IMR-90 (cell line): ENCODE results near the gene ZSCAN12.

ENCODE experiments used
- CEBPB ChIP-seq: IDR thresholded peaks from 2 replicates; pipeline ENCODE4 v1.6.1; 2012; ENCODE audit warnings: low read depth, low read length, improper control_type of control experiment
- CHD1 ChIP-seq: IDR thresholded peaks from 2 replicates; pipeline ENCODE4 v1.6.1; 2012; ENCODE audit warnings: low read depth, low read length, improper control_type of control experiment
- ELK1 ChIP-seq: fragments of 150-350 bp; IDR thresholded peaks from 2 replicates; pipeline ENCODE4 v1.6.1; 2016; ENCODE audit warnings: low read depth, mild to moderate bottlenecking, low read length, moderate library complexity, borderline replicate concordance
- FOS ChIP-seq: fragments of 150-350 bp; IDR thresholded peaks from 2 replicates; pipeline ENCODE4 v1.6.1; 2016; ENCODE audit warnings: low read depth, low read length
- MAZ ChIP-seq: IDR thresholded peaks from 2 replicates; pipeline ENCODE4 v1.6.1; 2012; ENCODE audit warnings: low read depth, mild to moderate bottlenecking, low read length, improper control_type of control experiment, moderate library complexity, borderline replicate concordance
- MXI1 ChIP-seq: IDR thresholded peaks from 2 replicates; pipeline ENCODE4 v1.6.1; 2012; ENCODE audit warnings: low read depth, mild to moderate bottlenecking, low read length, moderate library complexity, borderline replicate concordance
- NFE2L2 ChIP-seq: fragments of 150-350 bp; IDR thresholded peaks from 2 replicates; pipeline ENCODE4 v1.6.1; 2016; ENCODE audit warnings: low read depth, mild to moderate bottlenecking, low read length
- POLR2A ChIP-seq: IDR thresholded peaks from 2 replicates; pipeline ENCODE4 v1.6.1; 2012; ENCODE audit warnings: mild to moderate bottlenecking, low read depth, low read length
- RAD21 ChIP-seq: IDR thresholded peaks from 2 replicates; pipeline ENCODE4 v1.6.1; 2012; ENCODE audit warnings: low read length, improper control_type of control experiment
- RCOR1 ChIP-seq: IDR thresholded peaks from 2 replicates; pipeline ENCODE4 v1.6.1; 2012; ENCODE audit warnings: mild to moderate bottlenecking, low read length, improper control_type of control experiment; ENCODE audit not compliant: insufficient replicate concordance
- RFX5 ChIP-seq: IDR thresholded peaks from 2 replicates; pipeline ENCODE4 v1.8.0; 2012; ENCODE audit warnings: low read depth, mild to moderate bottlenecking, low read length, moderate library complexity
- SMC3 ChIP-seq: fragments of 150-350 bp; IDR thresholded peaks from 2 replicates; pipeline ENCODE4 v1.6.1; 2016; ENCODE audit warnings: low read depth, mild to moderate bottlenecking, antibody characterized with exemption, low read length, moderate library complexity
- USF2 ChIP-seq: fragments of 150-350 bp; IDR thresholded peaks from 2 replicates; pipeline ENCODE4 v1.6.1; 2017; ENCODE audit warnings: mild to moderate bottlenecking, antibody characterized with exemption, low read length, low read depth
- TF ChIP-seq, protein P1 (sequence below): conservative IDR thresholded peaks from 2 replicates; pipeline ENCODE4 v1.5.1; 2012; ENCODE audit warnings: mild to moderate bottlenecking, low read depth, low read length, improper control_type of control experiment

DNA sequence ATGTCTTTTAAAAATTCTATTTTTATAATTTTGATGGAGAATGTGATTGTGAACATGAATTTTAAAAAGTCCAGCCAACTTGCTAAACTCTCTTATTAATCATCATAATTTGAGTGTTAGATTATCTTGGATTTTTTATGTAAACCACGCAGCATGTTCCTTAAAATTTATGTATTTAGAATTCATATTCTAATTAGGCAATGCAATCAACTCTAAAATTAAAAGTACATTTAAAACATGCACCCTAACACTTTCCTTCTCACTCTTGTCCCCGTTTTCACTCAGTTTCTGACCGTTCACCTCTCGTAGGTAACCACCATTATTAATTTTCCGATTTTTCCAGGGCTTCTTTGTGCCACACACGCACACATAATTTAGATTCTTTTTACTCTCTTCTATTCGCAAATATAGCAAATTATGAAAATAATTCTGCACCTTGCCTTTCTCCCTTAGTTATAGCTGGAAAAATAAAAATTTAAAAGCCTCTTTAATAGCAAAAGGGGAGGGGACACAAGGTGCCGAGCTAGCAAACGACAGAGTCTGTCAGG is 50.1 kb downstream of the ZSCAN12 start:
- TF ChIP-seq SMC3: no peak
- no peak for TF ChIP-seq RFX5
- TF ChIP-seq CEBPB: no peak
- no peak for TF ChIP-seq ELK1
- no peak for TF ChIP-seq USF2
- no peak for TF ChIP-seq FOS
- TF ChIP-seq, protein P1, sequence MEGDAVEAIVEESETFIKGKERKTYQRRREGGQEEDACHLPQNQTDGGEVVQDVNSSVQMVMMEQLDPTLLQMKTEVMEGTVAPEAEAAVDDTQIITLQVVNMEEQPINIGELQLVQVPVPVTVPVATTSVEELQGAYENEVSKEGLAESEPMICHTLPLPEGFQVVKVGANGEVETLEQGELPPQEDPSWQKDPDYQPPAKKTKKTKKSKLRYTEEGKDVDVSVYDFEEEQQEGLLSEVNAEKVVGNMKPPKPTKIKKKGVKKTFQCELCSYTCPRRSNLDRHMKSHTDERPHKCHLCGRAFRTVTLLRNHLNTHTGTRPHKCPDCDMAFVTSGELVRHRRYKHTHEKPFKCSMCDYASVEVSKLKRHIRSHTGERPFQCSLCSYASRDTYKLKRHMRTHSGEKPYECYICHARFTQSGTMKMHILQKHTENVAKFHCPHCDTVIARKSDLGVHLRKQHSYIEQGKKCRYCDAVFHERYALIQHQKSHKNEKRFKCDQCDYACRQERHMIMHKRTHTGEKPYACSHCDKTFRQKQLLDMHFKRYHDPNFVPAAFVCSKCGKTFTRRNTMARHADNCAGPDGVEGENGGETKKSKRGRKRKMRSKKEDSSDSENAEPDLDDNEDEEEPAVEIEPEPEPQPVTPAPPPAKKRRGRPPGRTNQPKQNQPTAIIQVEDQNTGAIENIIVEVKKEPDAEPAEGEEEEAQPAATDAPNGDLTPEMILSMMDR: no peak
- no peak for TF ChIP-seq POLR2A
- no peak for TF ChIP-seq MXI1
- no peak for TF ChIP-seq RAD21
- no peak for TF ChIP-seq CHD1
- TF ChIP-seq RCOR1: no peak
- TF ChIP-seq MAZ: no peak
- TF ChIP-seq NFE2L2: no peak
